Retinal pigment epithelial cell (primary cell): Measurements from ENCODE around the gene SMPDL3B.

Experiments used
- DNase-seq: peaks from one replicate; pipeline ENCODE4 v3.0.0-alpha.2; 2010; ENCODE audit warnings: low read depth
- H3K4me3 ChIP-seq: 2 replicates; pipeline ENCODE4 v1.5.1; 2011; ENCODE audit warnings: mild to moderate bottlenecking, low read length, control low read depth, moderate library complexity
- CTCF ChIP-seq: conservative IDR thresholded peaks from 2 replicates; pipeline ENCODE4 v1.5.1; 2011; ENCODE audit warnings: low read depth, low read length, control low read depth, inconsistent platforms

The SMPDL3B gene

GRCh38 chr1:27952147-27952546 is 17.3 kb downstream of the SMPDL3B start:
- H3K4me3 ChIP-seq: no peak overlapping the region
- DNase-seq: no peak
- no peak for TF ChIP-seq CTCF

- no peak for DNase-seq
- no peak for TF ChIP-seq CTCF
Measured at GRCh38 chr1:27954186-27954585, 19.4 kb downstream of the SMPDL3B start.

GRCh38 chr1:27955076-27955475 is 20.3 kb downstream of the SMPDL3B start:
- H3K4me3 ChIP-seq: no peak overlapping the region
- DNase-seq: no peak
- TF ChIP-seq CTCF: no peak

More at GRCh38 chr1:27954186-27954585, 19.4 kb downstream of the SMPDL3B start:
- no peak overlapping the region for H3K4me3 ChIP-seq

GRCh38 chr1:27956761-27957160 is 22.0 kb downstream of the SMPDL3B start:
- no peak overlapping the region for H3K4me3 ChIP-seq
- no peak for TF ChIP-seq CTCF
- no peak for DNase-seq

GRCh38 chr1:27957655-27958054 is 22.9 kb downstream of the SMPDL3B start:
- no peak overlapping the region for H3K4me3 ChIP-seq
- no peak for TF ChIP-seq CTCF

GRCh38 chr1:27958513-27958912 is 23.7 kb downstream of the SMPDL3B start:
- DNase-seq: no peak
- no peak for TF ChIP-seq CTCF
- no peak overlapping the region for H3K4me3 ChIP-seq

More at GRCh38 chr1:27957655-27958054, 22.9 kb downstream of the SMPDL3B start:
- DNase-seq: no peak

- peak; percentile 53 for TF ChIP-seq CTCF
- H3K4me3 ChIP-seq: peak within 1 kb of the TSS; percentile 63
- peak; percentile 37 for DNase-seq
Measured at GRCh38 chr1:27959792-27960603, 25.2 kb downstream of the SMPDL3B start, which contains the start of gene XKR8. TSS of gene XKR8 (plus strand) at chr1:27959973. CDS start at chr1:27960070, 97 bp downstream.
